T-helper 1 cell treated with Interleukin-12 subunit alpha and Interleukin-12 subunit beta and Interleukin-4 antibody, amounts not matched to agents 30 μg/mL and 1 μg/mL, for 36 hours (primary cell): ENCODE results near the gene ETV6.

Experiments
- H3K27ac Mint-ChIP-seq: one replicate; pipeline ENCODE4 v1.8.0; 2021; ENCODE audit warnings: mild to moderate bottlenecking, mixed read lengths
- H3K27me3 Mint-ChIP-seq: one replicate; pipeline ENCODE4 v1.8.0; 2021; ENCODE audit warnings: low read depth, mixed read lengths
- H3K36me3 Mint-ChIP-seq: one replicate; pipeline ENCODE4 v1.8.0; 2021; ENCODE audit warnings: low read depth, mixed read lengths
- H3K4me1 Mint-ChIP-seq: one replicate; pipeline ENCODE4 v1.8.0; 2021; ENCODE audit warnings: low read depth, mixed read lengths
- H3K4me3 Mint-ChIP-seq: one replicate; pipeline ENCODE4 v1.8.0; 2021; ENCODE audit warnings: mild to moderate bottlenecking, moderate library complexity, mixed read lengths
- H3K9me3 Mint-ChIP-seq: one replicate; pipeline ENCODE4 v1.8.0; 2021; ENCODE audit warnings: mixed read lengths

ETV6 gene

GRCh38 chr12:11759494-11759878 lies 110.0 kb downstream of the ETV6 start:
- H3K4me1 Mint-ChIP-seq: peaks cover 36% of the 10 kb centered on the region
- no peak overlapping the region for H3K27ac Mint-ChIP-seq
- no peak overlapping the region for H3K4me3 Mint-ChIP-seq
- H3K36me3 Mint-ChIP-seq: peaks cover 45% of the 10 kb centered on the region
- H3K27me3 Mint-ChIP-seq: no peaks in the 10 kb centered on the region
- H3K9me3 Mint-ChIP-seq: no peaks in the 10 kb centered on the region

GRCh38 chr12:11759899-11760298 lies 110.4 kb downstream of the ETV6 start:
- no peak overlapping the region for H3K27ac Mint-ChIP-seq
- H3K36me3 Mint-ChIP-seq: peaks cover 42% of the 10 kb centered on the region
- H3K4me3 Mint-ChIP-seq: no peak overlapping the region
- no peaks in the 10 kb centered on the region for H3K9me3 Mint-ChIP-seq
- peaks cover 35% of the 10 kb centered on the region for H3K4me1 Mint-ChIP-seq
- no peaks in the 10 kb centered on the region for H3K27me3 Mint-ChIP-seq

DNA sequence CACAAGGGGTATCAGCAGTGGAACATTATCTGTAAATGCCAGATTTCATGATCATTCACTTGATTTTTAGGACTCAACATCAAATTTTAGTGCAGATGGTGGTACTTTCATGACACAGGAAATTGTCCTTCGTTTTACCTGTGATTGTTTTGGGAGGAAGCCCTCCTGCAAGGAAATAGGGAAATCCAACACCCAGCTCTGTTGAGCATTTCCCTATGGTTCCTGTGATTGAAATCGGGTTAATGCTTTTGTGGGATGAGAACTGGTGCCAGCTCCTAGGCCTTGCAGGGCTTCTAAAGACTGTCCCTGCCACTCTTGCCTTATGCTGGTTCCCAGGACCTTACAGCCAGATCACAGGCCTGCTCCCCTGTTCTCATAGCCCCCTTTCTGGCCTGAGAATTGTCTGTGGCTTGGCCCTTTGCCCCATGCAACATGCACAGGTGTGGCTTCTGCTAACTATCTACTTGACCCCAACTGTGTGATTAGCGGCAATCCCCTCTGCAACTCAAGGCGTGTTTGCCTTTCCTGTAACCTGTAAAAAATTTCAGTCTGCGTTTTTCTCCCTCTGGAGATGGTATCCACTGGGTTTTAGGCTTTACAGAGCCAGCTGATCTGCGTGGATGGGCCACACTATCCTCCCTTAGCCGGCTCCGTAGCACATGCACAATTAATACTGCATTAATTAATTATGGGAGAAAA lies 112.5 kb downstream of the ETV6 start:
- Mint-ChIP-seq H3K27me3 (no peaks in the 10 kb centered on the region), H3K27ac (no peak overlapping the region), H3K9me3 (no peaks in the 10 kb centered on the region), H3K4me1 (peaks cover 55% of the 10 kb centered on the region), H3K4me3 (no peak overlapping the region), H3K36me3 (peaks cover 39% of the 10 kb centered on the region)

DNA sequence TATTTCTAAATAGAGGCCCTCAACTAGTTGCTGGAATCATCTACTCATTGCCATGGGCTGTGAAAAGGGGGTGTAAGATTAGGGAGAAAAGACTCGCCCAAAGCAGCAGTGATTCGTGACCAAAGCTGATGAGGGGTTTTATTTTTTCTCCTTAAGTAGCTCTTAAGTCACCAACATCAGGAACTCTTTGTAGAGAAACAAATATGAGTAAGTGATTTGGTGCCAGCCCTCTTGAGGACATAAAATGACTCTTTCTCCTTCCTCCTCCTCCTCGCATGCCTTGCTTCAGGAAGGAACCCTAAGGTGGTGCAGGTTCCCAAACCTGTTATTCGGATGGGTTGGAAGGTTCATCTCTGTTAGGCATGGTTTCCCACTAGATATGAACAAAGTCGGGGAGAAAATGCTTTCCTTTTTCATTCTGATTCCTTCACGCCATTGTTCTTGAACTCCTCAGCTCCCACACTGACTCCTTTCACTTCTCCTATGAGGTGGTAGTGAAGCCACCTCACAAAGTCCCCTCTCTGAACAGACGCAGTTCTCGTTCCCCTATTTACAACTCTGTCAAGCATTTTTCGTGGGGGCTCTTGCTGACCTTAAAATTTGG lies 113.4 kb downstream of the ETV6 start:
- Mint-ChIP-seq H3K27ac (no peak overlapping the region), H3K36me3 (peaks cover 37% of the 10 kb centered on the region), H3K27me3 (no peaks in the 10 kb centered on the region)

GRCh38 chr12:11763760-11764520 lies 114.5 kb downstream of the ETV6 start:
- peak overlapping the region; percentile 3 for H3K27ac Mint-ChIP-seq
- H3K27me3 Mint-ChIP-seq: no peaks in the 10 kb centered on the region
- peaks cover 59% of the 10 kb centered on the region for H3K4me1 Mint-ChIP-seq
- peaks cover 36% of the 10 kb centered on the region for H3K36me3 Mint-ChIP-seq
- no peak overlapping the region for H3K4me3 Mint-ChIP-seq
- no peaks in the 10 kb centered on the region for H3K9me3 Mint-ChIP-seq

More for the DNA sequence above, 113.4 kb downstream of the ETV6 start:
- H3K4me1 Mint-ChIP-seq: peaks cover 62% of the 10 kb centered on the region
- no peaks in the 10 kb centered on the region for H3K9me3 Mint-ChIP-seq
- no peak overlapping the region for H3K4me3 Mint-ChIP-seq

DNA sequence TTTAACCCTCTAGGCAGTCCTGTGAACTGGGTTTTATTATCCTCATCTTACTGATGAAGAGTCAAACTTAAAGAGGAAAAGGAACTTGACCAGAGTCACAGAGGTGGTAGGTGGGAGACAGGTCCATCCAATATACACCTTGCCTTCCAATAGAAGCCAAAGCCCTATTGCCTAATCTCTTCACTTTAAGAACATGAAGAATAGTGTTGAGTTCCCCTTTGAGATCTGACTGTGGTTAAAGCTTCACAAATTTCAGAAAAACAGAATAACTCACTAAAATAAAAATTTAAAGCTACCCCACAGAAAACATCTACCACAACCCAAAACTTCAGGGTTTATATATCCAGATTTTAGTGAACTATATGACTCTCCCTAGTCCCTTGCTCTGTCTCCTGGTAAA lies 115.4 kb downstream of the ETV6 start:
- Mint-ChIP-seq H3K4me1 (peaks cover 68% of the 10 kb centered on the region), H3K36me3 (peaks cover 42% of the 10 kb centered on the region), H3K27me3 (no peaks in the 10 kb centered on the region), H3K9me3 (no peaks in the 10 kb centered on the region), H3K27ac (peak overlapping the region; percentile 83), H3K4me3 (peak overlapping the region; percentile 67)

GRCh38 chr12:11765421-11765816 lies 115.9 kb downstream of the ETV6 start:
- Mint-ChIP-seq H3K27me3 (no peaks in the 10 kb centered on the region), H3K9me3 (no peaks in the 10 kb centered on the region), H3K4me1 (peaks cover 71% of the 10 kb centered on the region), H3K27ac (peak overlapping the region; percentile 83), H3K4me3 (peak overlapping the region; percentile 67), H3K36me3 (peaks cover 44% of the 10 kb centered on the region)

DNA sequence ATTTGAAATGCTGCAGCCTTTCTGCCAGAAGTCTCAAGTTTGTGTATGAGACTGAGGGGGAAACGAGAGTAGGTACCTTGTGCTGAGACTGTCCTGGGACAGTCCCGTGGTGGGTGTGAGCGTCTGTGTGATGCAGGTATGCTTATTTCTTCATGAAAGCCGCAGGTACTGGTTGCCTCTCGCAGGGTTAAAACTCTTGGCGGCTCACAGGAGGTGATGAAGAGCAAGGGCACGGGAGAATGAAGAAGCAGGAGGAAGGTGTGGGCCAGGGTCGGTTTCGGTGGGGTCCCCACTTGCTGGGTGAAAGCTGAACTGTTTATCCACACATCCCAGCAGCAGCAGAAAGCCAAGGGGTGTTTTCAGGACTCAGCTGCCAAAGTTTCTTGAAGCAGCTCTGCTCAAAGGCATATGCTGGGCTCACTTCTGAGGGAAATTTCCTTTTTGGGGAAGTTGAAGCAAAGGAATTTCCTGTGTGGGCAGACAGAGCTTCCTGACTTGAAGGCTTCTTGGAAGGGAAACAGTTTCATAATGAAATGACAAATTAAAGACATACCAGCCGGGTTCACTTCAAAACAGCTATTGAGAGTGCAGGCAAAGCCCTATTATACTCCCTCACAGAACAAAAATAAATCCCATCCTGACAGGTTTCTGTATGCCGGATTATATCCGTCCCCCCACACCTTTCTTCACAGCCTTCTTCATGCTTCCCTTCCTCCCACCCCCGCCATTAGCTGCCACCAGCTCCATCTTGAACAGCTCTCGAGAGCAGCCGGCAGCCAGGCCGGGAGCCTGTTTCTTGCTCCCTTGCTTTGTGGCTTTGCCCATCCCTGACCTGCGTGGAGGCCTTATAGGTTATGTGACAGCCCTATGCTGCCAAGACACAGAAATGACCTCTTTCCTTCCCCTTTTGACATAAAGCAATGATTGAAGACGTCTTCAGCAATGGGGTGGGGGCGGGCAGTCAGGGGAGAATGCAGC lies 116.6 kb downstream of the ETV6 start:
- H3K9me3 Mint-ChIP-seq: no peaks in the 10 kb centered on the region
- H3K27me3 Mint-ChIP-seq: no peaks in the 10 kb centered on the region
- H3K4me3 Mint-ChIP-seq: peak overlapping the region; percentile 67
- peaks cover 44% of the 10 kb centered on the region for H3K36me3 Mint-ChIP-seq
- H3K4me1 Mint-ChIP-seq: peaks cover 72% of the 10 kb centered on the region
- peak overlapping the region; percentile 83 for H3K27ac Mint-ChIP-seq

GRCh38 chr12:11767029-11767724 lies 117.7 kb downstream of the ETV6 start:
- H3K4me3 Mint-ChIP-seq: peak overlapping the region; percentile 67
- H3K9me3 Mint-ChIP-seq: no peaks in the 10 kb centered on the region
- H3K27ac Mint-ChIP-seq: peak overlapping the region; percentile 83
- peaks cover 71% of the 10 kb centered on the region for H3K4me1 Mint-ChIP-seq
- H3K36me3 Mint-ChIP-seq: peaks cover 46% of the 10 kb centered on the region
- no peaks in the 10 kb centered on the region for H3K27me3 Mint-ChIP-seq

GRCh38 chr12:11767798-11768197 lies 118.3 kb downstream of the ETV6 start:
- no peak overlapping the region for H3K4me3 Mint-ChIP-seq
- peaks cover 52% of the 10 kb centered on the region for H3K36me3 Mint-ChIP-seq
- no peaks in the 10 kb centered on the region for H3K27me3 Mint-ChIP-seq
- no peaks in the 10 kb centered on the region for H3K9me3 Mint-ChIP-seq
- no peak overlapping the region for H3K27ac Mint-ChIP-seq
- H3K4me1 Mint-ChIP-seq: peaks cover 74% of the 10 kb centered on the region

- Mint-ChIP-seq H3K4me3 (no peak overlapping the region), H3K27ac (no peak overlapping the region), H3K4me1 (peaks cover 70% of the 10 kb centered on the region), H3K9me3 (no peaks in the 10 kb centered on the region), H3K36me3 (peaks cover 50% of the 10 kb centered on the region), H3K27me3 (no peaks in the 10 kb centered on the region)
Measured at GRCh38 chr12:11768233-11768965, 118.9 kb downstream of the ETV6 start.

DNA sequence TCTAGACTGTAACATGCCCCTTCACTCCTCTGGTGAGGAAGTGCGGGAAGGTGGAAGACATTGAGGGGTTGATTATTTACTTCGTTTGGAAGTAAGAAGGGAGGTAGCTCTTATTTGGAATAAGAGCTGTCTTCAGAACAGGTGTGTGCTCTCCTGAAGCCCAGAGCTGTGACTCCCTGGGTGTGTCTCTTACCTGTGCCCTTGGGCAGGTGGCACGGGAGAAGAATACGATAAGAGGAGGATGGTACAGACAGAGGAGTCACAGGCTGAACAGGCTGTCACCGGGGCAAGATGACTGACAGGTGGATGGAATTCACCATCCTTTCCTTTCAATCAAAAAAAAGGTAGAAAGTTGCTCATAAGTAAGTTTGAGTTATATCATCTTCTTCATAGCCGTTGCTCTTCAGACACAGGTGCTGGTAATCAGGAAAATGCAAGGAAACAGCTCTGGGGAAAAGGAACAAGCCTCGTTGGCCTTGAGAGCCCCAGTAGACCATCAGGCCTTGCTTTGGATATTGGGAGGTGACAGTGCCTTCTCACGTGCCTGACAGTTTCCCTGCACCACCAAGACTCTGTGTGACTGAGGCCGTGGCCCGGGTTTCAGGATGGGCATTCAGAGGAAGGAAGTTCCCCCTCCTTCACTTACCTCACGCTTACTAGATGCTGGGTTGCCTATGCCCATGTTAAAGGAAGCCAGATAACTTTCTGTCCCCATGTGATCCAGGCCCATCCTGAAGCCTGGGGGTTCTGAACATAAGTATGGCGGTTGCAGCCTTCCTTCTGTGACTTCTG lies 120.4 kb downstream of the ETV6 start:
- no peak overlapping the region for H3K4me3 Mint-ChIP-seq
- H3K27ac Mint-ChIP-seq: peak overlapping the region; percentile 11
- H3K4me1 Mint-ChIP-seq: peaks cover 74% of the 10 kb centered on the region
- no peaks in the 10 kb centered on the region for H3K9me3 Mint-ChIP-seq
- no peaks in the 10 kb centered on the region for H3K27me3 Mint-ChIP-seq
- H3K36me3 Mint-ChIP-seq: peaks cover 54% of the 10 kb centered on the region
